GM18907 (cell line): ENCODE measurements around the gene ZNF385D.
"Not testable (repeated sequence)": the region's sequence is repeated elsewhere in the genome, so short reads cannot be mapped to it uniquely, and the experiment has no call there.

Experiments
- ATAC-seq: cut with Tn5 transposase; IDR thresholded peaks from one replicate; pipeline ENCODE4 v1.9.1; 2021; ENCODE audit warnings: mild to moderate bottlenecking, moderate library complexity; ENCODE audit not compliant: unreplicated experiment

Gene ZNF385D

DNA sequence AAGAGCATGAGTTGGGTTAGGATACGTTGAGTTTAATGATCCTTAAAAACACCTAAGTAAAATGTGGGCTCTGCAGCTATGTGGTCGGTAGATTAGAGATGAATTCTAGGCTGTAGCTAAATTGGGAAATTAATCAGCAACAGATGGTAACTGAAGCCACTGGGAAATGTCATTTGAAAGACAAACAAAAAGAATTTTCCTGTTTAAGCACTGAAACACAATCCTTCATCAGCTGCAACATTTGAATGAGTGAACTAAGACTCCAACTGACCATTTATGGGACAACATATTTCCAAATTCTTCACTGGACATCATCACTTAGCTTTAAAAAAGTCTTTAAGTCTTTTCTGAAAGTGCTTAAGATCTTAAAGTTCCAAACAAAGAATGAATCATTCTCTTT is 226.9 kb downstream of the ZNF385D start:
- no peak for ATAC-seq

DNA sequence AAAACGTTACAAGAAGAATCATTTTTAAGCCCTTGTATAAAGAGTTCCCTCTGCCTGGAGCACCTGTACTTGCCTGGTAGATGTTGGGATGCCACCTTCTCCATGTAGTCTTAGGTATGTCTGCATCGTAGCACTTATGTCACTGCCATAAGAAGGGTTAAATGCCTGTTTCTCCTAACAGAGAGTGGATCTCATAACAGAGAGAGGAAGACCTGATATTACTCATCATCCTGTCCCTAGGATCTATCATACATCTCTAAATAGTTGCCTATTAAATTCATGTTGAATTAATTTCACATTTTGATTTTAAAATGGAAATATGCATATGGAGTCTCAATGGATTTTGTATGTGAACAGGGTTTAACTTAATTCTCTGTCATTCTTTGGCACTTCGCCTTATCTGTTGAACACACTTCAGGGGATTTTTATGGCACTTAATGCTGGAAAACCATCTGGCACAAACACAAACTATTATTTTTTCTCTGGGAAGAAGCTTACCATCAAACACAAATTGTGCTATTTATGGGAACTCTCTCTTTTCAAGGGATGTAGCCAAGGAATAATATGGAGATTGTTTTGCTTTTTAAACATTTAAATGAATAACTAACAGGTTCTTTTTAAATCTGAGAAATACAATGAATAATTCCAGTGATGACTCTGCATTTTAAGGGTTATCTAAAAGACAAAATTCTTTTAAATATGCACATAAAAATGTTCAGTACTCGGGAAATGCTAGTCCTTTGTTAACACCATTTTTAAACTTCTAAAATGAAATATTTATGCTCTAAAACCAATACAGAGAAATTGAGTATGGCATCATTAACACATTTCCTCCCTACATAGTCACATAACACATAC is 230.7 kb downstream of the ZNF385D start:
- no peak for ATAC-seq

DNA sequence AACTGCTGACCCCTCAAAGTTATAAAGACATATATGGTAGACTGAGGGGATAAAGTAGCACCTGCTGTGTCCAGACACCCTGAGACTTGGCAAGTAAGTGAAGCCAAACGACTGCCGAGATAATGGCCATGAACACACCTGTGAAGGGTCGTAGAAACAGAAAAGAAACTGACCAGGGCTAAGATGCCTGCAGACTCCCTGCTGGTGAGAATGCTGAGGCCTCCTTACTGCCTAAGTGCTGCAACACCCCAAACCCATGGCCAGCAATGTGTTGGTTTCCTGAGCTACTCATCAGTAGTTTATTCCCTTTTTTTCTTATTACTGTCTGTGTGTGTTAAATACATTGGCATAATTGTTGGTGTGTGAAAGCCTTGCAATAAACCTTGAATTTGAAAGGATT is 233.8 kb downstream of the ZNF385D start:
- ATAC-seq, result no peak

DNA sequence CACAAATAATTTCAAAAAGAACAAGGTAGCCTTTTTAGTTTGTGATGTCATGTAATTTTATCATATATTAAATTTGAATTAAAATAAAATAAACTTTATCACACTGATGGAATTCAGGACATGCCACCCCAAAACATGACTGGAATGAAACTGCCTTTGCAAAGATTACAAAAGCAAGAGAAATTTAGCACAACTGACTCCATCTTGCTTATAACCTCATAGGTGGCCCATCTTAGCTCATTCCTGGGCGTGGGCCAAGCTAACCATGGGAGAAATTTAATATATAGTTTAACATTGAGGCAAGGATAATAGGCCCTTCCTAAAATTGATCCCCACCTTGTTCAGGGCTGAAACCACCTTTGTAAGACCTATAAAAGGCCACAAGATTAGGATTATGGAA is 235.6 kb downstream of the ZNF385D start:
- no peak for ATAC-seq

DNA sequence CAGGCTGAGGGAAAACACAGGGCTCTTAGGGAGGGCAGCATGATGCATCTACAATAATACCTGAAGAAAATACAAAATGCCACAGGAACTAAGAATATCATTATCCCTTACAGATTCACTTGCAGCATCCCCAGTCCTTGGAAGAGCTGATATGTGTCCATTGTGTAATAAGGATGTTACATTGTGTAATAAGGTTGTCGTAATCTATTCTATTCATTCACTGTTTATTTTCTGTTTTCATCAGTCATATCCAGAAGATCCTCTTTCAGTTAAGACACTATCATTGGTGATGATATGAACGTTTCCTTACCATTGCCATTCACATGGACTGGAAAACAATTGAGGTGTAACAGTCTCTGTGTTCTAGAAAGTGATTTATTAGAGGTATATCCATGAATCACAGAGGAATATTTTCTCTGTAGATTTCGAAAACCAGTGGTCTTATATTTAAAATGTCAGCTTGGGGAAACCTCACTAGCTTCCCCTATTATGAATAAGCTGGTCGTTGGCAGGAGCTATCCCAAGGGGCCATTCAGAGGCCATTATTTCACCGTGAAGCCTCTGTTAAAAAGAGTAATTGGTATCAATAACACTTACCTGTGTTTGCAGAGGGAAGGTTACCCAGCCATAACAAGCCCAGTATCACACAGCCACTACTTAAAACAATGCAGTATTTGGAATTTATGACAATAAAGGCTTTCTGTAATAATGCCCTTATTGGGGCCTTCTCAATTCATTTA is 241.1 kb downstream of the ZNF385D start:
- ATAC-seq, result no peak

DNA sequence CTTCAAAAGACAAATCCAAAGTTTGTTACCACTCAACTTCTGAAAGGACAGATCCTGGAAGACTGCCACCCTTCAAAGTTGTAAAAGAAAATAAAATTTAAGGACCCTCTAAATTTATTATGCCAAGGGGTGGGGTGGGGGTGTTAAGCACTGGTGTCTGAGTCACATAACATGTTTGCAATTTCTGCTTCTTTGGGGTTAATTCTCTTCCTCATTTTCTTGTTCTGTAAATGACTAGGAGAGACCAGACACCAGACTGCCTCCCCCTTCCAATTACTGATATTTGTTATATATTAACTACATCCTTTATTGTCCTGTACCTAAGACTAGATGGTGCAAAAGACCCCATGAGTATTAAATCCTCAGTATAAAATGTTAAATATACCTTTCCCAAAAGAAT is 242.8 kb downstream of the ZNF385D start:
- ATAC-seq, result no peak

DNA sequence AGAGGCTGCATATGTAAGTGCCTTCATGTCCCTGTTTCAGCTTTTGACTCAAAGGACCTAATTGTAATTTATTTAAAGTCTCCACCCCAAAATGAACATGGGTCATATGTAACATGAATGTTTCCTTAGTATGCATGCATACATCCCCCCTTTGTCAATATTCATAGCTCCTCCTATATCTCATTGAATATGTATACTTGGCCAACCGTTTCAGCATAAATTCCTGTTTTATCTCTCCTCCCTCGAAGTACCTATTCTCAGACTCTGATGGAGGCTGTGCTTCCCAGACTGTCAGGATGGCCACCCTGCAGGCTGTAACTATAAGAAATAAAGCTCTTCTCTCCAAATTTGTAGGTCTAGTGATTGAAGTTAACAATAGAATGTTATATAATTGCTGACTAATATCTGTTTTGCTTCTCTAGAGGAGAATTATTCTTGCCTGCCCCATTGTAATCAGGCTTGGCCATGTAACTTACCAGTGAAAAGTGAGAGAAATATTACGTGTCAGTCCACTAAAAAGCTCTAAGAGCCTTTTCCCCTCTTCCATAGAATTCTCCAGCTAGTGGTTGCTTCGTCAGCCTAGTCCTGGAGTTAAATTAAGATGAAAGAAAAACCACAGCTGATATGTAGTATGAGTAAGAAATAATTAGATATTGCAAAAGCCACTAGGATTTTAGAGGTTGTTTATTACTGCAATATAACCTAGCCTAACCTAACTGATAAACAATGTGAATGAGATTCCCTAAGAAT is 245.1 kb downstream of the ZNF385D start:
- ATAC-seq, result no peak

DNA sequence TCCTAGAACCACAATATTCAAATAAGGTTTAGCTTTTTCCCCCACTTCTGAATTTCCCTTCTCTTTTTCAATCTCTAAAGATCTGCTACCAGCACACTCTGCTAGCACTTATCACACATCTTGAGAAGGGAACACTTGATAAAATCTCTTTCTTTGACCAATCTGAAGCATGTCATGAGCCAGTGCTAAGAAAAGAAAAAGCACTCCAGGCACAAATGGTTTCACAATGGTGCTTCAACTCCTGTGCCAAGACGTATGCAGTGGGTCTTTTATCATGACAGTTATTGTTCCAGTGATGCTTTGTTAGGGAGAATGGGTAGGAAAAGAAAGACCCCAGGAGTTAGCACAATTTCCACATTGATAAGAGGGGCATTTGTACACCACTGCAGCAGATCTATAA is 248.4 kb downstream of the ZNF385D start:
- ATAC-seq, result no peak

DNA sequence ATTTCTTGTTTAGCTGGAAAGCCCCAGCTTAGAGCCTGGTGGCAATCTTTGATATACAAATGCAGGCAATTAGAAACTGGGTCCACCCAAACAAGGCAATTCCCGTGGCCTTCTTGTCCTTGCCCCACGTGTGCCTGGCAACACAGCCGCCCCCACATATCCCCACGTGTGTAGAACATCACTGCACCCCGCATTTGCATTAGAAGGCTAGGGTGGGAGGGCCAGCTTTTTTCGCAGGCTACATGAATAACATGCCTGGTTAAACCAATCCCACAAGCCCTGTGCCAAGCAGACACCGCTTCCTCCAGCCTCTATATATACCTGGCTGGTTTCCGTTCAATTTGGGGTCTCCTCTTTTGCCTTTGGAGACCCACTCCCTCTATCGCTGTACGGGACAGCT is 250.2 kb downstream of the ZNF385D start:
- no peak for ATAC-seq

DNA sequence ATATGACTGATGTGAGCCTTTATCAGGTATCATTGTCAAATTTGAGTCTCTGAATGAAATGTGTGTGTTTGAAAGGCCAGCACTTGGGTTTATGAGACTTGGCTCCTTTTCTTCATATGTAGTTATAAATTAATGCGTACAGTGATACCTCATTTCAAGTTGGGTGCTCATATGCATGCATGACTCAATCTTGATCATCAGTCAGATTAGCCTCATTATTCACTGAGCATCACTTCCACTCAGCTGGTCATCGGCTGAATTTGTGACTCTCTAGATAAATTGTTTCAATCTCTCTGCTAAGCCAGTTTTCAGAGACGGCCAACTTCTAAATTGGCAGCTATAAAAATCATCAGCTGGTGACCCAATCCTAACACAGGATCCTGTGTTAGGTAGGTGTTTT is 260.3 kb downstream of the ZNF385D start:
- ATAC-seq, result not testable (repeated sequence)

DNA sequence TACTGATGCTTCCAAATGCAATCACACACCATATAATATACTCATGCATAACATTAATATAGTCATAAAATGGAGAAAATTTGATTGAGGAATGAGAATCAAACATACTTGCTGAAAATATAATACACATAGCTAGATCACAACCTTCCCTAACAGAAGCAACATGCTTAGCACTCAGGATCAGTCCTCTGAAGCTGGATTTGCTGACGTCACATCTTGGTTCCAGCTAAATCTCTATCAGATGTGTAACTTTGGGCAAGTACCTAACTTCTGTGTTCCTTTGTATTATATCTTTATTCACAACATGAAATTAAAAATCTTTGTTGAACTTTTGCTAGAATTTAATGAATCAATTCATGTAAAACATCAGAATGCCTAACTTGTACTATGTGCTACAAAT is 263.5 kb downstream of the ZNF385D start:
- no peak for ATAC-seq

DNA sequence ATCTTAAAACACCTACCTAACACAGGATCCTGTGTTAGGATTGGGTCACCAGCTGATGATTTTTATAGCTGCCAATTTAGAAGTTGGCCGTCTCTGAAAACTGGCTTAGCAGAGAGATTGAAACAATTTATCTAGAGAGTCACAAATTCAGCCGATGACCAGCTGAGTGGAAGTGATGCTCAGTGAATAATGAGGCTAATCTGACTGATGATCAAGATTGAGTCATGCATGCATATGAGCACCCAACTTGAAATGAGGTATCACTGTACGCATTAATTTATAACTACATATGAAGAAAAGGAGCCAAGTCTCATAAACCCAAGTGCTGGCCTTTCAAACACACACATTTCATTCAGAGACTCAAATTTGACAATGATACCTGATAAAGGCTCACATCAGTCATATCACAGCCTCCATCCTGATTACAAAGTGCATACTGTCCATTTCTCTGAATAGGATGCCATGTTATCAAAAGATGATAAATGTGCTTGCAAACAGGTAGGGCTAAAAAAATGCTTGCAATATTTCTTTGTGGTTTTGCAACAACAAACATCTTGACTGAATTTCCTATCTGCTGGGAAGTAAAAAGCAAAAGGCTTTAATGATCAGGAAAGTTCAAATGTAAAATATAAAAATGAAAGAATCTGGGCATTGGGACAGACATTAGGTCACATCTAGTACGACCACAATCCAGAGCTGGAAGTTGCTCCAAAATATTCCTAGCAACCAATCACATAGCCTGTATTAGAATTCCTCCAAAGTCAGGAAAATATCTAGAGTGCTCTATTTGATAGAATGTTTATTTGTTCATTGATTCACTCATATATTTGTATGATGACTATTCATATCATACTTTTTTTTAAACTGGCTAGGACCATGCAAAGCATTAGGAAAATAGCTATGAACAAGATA is 264.7 kb downstream of the ZNF385D start:
- ATAC-seq, result not testable (repeated sequence)

DNA sequence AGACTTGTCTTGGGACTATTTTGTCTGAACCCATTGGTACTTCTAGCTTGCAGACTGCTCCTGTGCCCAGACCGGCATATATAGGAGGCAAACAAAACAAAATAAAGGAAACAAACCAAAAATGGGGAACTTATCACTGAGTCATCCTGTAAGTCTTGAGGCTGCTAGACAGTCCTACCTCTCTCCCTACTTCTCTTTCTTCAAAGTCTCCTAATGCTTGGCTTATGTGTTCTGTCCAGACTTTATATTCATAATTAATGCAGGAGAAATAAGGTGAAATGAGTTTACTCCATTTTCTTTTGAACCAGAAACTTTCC is 266.2 kb downstream of the ZNF385D start:
- peak; percentile 21 for ATAC-seq

DNA sequence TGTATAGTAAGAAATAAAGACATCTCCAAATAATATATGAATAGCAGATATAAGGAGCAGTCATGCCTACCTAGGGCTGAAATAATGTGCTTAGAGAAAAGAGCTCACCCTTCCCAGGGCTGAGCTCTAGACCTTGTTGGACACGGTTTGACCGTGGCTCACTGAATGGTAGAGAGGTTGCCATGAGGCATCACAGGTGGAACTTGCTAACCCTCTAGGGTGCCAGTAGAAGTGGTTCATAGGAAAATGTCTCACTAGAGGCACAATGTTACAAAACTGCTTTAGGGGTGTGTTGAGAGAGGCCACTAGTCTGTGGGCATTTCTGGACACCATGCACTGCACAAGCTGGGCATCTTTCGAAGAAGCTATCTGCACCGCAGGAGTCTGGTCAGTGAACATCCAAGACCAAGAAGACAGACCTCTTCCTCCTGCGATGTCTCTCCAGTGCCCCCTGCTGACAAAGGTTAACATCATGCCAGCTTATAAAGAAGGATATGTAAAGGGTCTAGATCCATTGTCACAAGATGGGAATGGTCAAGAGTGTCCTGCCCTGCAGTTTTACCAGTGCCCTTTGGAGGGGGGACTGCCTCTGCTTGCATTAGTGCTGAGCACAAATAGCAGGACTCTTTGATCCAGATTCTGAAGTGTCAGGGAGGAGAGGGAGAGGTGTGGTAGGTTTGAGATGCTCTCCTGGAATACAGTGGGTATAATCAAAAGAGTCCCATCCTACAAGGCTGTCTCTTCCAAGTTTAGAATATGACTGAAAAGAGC is 266.8 kb downstream of the ZNF385D start:
- peak; percentile 54 for ATAC-seq

DNA sequence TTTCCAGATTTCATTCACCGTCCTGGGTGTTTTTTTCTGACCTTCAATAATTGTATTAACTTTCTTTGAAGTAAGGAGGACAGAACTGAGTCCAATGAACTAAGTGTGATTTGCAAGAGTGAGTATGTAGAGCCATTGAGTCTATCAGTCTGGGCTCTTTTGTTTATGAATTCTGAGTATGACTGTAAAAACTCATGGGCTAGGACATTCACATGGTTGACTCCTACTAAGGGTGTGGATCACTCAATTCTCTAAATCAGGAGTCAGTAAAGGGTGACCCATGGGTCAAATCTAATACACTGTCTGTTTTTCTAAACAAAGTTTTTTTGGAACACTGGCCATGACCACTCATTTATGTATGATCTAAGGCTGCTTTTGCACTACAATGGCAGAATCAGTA is 269.0 kb downstream of the ZNF385D start:
- no peak for ATAC-seq

DNA sequence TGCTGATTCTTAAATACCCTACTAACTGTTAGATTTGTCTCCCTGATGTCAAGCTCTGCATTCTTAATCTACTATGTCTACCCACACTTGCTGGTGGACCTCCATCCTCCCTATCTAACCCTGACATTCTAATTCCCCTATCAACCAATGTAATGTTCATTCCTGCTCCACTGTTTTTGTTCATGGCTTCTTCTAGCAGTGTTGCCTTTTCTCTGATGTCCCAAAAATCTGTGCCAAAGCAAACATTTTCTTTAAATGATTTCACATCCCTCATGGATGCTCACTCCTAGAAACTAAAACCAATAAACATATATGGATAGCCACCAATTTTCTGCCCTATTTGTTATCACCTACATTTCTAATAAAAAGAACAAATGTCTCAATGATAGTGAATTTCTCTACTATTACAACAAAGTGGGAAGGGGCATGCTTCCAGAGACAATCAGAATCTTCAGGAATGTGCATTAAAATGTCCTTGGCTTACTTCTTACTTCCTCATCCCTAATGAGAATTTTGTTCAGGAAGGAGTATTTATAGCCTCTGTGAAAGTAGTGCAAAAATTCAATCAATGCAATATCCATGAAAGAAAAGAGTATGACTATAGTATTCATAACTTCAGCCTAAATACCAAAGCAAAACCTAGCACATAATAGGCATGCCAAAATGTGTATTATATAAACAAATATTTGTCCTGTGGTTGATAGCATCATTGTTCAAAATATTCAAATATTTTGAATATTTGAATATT is 273.3 kb downstream of the ZNF385D start:
- ATAC-seq, result no peak

DNA sequence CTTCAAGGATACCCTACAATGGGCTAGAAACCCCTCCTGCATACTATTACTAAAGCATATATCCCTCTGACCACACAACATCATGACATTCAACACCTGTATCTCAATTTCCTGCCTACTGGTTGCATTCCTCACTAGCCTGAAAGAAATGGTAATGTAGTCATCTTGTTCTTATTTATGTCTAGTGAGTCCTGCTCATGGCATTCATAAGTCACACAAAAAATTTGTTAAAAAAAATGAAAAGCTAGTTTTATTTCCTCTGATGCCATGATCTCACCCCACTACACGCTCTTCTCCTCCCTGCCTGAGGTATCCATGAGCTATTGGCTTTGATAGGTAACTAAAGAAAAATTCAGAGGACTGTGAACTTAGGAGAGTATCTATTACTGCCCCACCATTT is 284.5 kb downstream of the ZNF385D start:
- ATAC-seq, result no peak

DNA sequence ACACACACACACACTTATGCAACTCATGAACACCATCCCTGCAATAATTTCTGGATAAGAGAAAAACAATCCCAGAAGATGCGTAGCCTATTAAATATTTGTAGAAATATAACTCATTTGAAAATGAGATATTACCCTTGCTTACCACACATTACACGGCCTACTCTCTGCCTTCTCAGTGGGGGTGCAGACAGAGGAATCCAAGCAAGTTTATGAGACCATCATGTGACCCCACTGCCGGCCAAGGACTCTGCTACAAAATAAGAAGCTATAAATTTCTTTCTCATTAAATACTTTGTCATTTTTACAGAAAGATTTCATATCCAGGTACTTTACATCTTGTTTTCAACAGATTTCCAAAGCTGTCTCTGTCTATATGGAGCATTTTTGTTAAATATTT is 286.3 kb downstream of the ZNF385D start:
- ATAC-seq, result no peak

DNA sequence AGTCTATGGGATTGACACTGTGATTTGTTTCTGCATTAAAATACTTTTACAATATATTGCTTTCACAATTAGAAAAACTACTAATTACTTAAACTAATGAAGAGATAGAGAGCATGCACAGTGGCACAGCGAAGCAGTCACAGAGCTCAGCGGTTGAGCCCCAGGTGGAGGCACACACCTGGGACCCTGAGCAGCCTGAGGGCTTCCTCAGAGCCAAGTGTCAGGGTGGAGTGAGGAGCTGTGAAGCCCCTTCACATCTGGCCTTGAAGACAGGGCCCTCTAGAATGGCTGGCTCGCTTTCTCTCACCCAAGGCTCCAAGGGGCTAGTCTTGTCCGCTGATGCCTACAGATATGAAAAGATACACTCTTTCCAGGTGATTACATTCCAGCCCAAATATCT is 287.7 kb downstream of the ZNF385D start:
- ATAC-seq, result no peak
